K562 (cell line): ENCODE results near the gene FGF14. TPM values are rescaled to one million over a fixed set of nuclear protein-coding genes. Genes with fewer than 3 reads are reported as not detected.

Experiments
- ATAC-seq: fragments of 200-7000 bp; cut with Tn5 transposase; 3 replicates; pipeline ENCODE4 v1.9.1; 2020; ENCODE audit warnings: moderate library complexity
- BruUV-seq: library from RNA; stranded (reverse); fragments of 400-500 nt; replicated peaks from 2 replicates; lab custom pipeline; 2021; lab: Mats Ljungman, UMichigan
- CTCF ChIA-PET: fragments of 300-600 bp; formaldehyde crosslinking; extraction: SDS; loops from one replicate; lab custom pipeline; 2021; ENCODE audit warnings: low intra/inter-chr PET ratio; lab: Yijun Ruan, JAX
- POLR2A ChIA-PET: fragments of 300-600, 350-650 bp; sonication (Branson Sonifier 250); formaldehyde crosslinking; extraction: SDS; loops from one replicate; lab custom pipeline; 2021; ENCODE audit warnings: antibody characterized with exemption, inconsistent platforms; lab: Yijun Ruan, JAX
- DNase-seq, 4 experiments: peaks; one replicate each; pipeline versions ENCODE4 v3.0.0 to v3.0.0-alpha.2; 2011 to 2018; ENCODE audit warnings: low spot score in 3 of 4, mixed read lengths in 3 of 4; ENCODE audit errors: extremely low read depth in 1 of 4
- FAIRE-seq: peaks from 2 replicates; lab custom pipeline; 2011; peaks lifted over from hg19 to GRCh38; lab: Jason Lieb, UNC
- H2AFZ ChIP-seq: 2 replicates; pipeline ENCODE4 v1.6.0; 2011; ENCODE audit warnings: low read depth, low read length, control low read depth, inconsistent platforms
- H3K27ac ChIP-seq: fragments of 200-600 bp; 3 replicates; pipeline ENCODE4 v1.8.0; 2011; ENCODE audit warnings: low read depth, mild to moderate bottlenecking, control low read depth, inconsistent platforms, low read length, moderate library complexity, mixed read lengths; ENCODE audit errors: extremely low read depth
- H3K27me3 ChIP-seq, 2 experiments: fragments of 300-600 bp in 1 of 2; 2 replicates in 1 of 2; 3 replicates in 1 of 2; pipeline versions ENCODE4 v1.6.0 to v1.8.0; 2011; ENCODE audit warnings: inconsistent platforms in 2 of 2, low read length in 2 of 2, mild to moderate bottlenecking in 1 of 2, mixed read lengths in 1 of 2, moderate library complexity in 1 of 2; ENCODE audit not compliant: control insufficient read depth in 2 of 2, insufficient read depth in 2 of 2
- H3K36me3 ChIP-seq: fragments of 300-600 bp; 3 replicates; pipeline ENCODE4 v1.8.0; 2011; ENCODE audit warnings: mild to moderate bottlenecking, low read length, inconsistent platforms; ENCODE audit not compliant: control insufficient read depth, insufficient read depth
- H3K4me1 ChIP-seq, 2 experiments: fragments of 200-600 bp in 1 of 2; replicated peaks in 1 of 2; 2 replicates in 1 of 2; 3 replicates in 1 of 2; pipeline versions ENCODE4 v1.5.1 to v1.8.0; 2011; ENCODE audit warnings: inconsistent platforms in 2 of 2, low read length in 2 of 2, mild to moderate bottlenecking in 1 of 2, mixed read lengths in 1 of 2, moderate library complexity in 1 of 2; ENCODE audit not compliant: control insufficient read depth in 2 of 2, insufficient read depth in 2 of 2
- H3K4me2 ChIP-seq: 2 replicates; pipeline ENCODE4 v1.6.1; 2011; ENCODE audit warnings: low read length, control low read depth, inconsistent platforms, mixed read lengths; ENCODE audit not compliant: insufficient read depth
- H3K4me3 ChIP-seq: fragments of 200-600 bp; sonication (generic), shearing (Covaris generic); 2 replicates; pipeline ENCODE4 v1.5.1; 2016; ENCODE audit warnings: control low read depth, inconsistent platforms
- H3K79me2 ChIP-seq: fragments of 200-600 bp; 3 replicates; pipeline ENCODE4 v1.8.0; 2011; ENCODE audit warnings: low read length, inconsistent platforms; ENCODE audit not compliant: control insufficient read depth, insufficient read depth
- H3K9ac ChIP-seq, 2 experiments: 2 replicates each; pipeline versions ENCODE4 v1.6.0 to v1.6.1; 2011; ENCODE audit warnings: low read depth in 2 of 2, low read length in 2 of 2, control low read depth in 1 of 2, inconsistent platforms in 1 of 2, mild to moderate bottlenecking in 1 of 2, mixed read lengths in 1 of 2; ENCODE audit not compliant: insufficient read depth in 1 of 2
- H3K9me1 ChIP-seq: one replicate; pipeline ENCODE4 v1.6.0; 2011; ENCODE audit warnings: inconsistent platforms, mild to moderate bottlenecking, low read length, moderate library complexity; ENCODE audit not compliant: control insufficient read depth, insufficient read depth
- H3K9me3 ChIP-seq: replicated peaks from 2 replicates; pipeline ENCODE4 v1.5.1; 2011; ENCODE audit warnings: low read depth, low read length, inconsistent platforms; ENCODE audit not compliant: control insufficient read depth, insufficient read depth
- H4K20me1 ChIP-seq: replicated peaks from 2 replicates; pipeline ENCODE4 v1.6.1; 2011; ENCODE audit warnings: low read length, inconsistent platforms, mixed read lengths; ENCODE audit not compliant: control insufficient read depth, insufficient read depth
- AFF1 ChIP-seq, 2 experiments: fragments of 450-650 bp; IDR thresholded peaks; 2 replicates each; pipeline ENCODE4 v1.6.1; 2018; ENCODE audit warnings: mild to moderate bottlenecking in 2 of 2, low read depth in 1 of 2; ENCODE audit not compliant: partially characterized antibody in 2 of 2
- CCNT2 ChIP-seq: IDR thresholded peaks from 2 replicates; pipeline ENCODE4 v1.6.1; 2011; ENCODE audit warnings: borderline replicate concordance, low read depth, mild to moderate bottlenecking, moderate library complexity, mixed read lengths, low read length; ENCODE audit not compliant: insufficient read length; ENCODE audit errors: extremely low read depth
- ELK3 ChIP-seq: fragments of 450-650 bp; formaldehyde crosslinking; IDR thresholded peaks from 2 replicates; pipeline ENCODE4 v1.4.0; 2020; ENCODE audit warnings: mild to moderate bottlenecking
- IRF9 ChIP-seq: fragments of 450-650 bp; IDR thresholded peaks from 2 replicates; pipeline ENCODE4 v1.6.1; 2016; ENCODE audit warnings: missing biosample characterization, missing genetic modification characterization
- NR1H2 ChIP-seq: sonication (generic); formaldehyde crosslinking; IDR thresholded peaks from 2 replicates; pipeline ENCODE4 v1.4.0; 2020; ENCODE audit warnings: mild to moderate bottlenecking, missing genetic modification reagents
- SMAD4 ChIP-seq: fragments of 250-450 bp; sonication (Bioruptor Pico); conservative IDR thresholded peaks from 2 replicates; pipeline ENCODE4 v1.8.0; 2021; ENCODE audit warnings: inconsistent platforms, mild to moderate bottlenecking, moderate library complexity
- ZBTB7A ChIP-seq: IDR thresholded peaks from 2 replicates; pipeline ENCODE4 v1.6.1; 2011; ENCODE audit warnings: low read depth, mild to moderate bottlenecking, low read length, moderate library complexity, borderline replicate concordance; ENCODE audit not compliant: control insufficient read depth
- ZNF140 ChIP-seq: fragments of 250-450 bp; sonication (Bioruptor Pico); IDR thresholded peaks from 2 replicates; pipeline ENCODE4 v1.8.0; 2021; ENCODE audit warnings: moderate library complexity, mild to moderate bottlenecking, inconsistent platforms
- ZSCAN29 ChIP-seq: fragments of 450-650 bp; IDR thresholded peaks from 2 replicates; pipeline ENCODE4 v1.6.1; 2017
- WGBS: fragments of 100-300 bp; shearing (Covaris generic); methylation state at CpG from one replicate; pipeline ENCODE4 v1.1.6; 2016; ENCODE audit warnings: low coverage, mixed read lengths; ENCODE audit not compliant: insufficient coverage; ENCODE audit errors: missing lambda C conversion rate; 5-methylcytosine and 5-hydroxymethylcytosine counted together
- in situ Hi-C: fragments of 300-500 bp; cut with MboI; formaldehyde crosslinking; loops from 4 replicates; pipeline ENCODE4 v1.15.0; 2018; ENCODE audit warnings: inconsistent platforms, mixed read lengths
- intact Hi-C: fragments of 100-400 bp; cut with micrococcal nuclease; formaldehyde crosslinking; loops from 2 replicates; pipeline ENCODE4 v1.14.2; 2022
- polyA plus RNA-seq, 8 experiments: library from polyadenylated mRNA; depleted of rRNA in 4 of 8; stranded (reverse) in 5 of 8; unstranded in 3 of 8; fragments of >200 nt; fragmentation: Nextera tagmentation in 2 of 8; fragmentation: Illumina TruSeq in 1 of 8; extraction: Ambion mirVana in 2 of 8; extraction: Trizol in 1 of 8; gene quantifications; 2 replicates each; pipeline versions ENCODE4 v1.2.1 to v1.2.3, GENCODE V29; 2011 to 2014; ENCODE audit warnings: inconsistent platforms in 1 of 8, missing spikeins in 1 of 8
- total RNA-seq, 7 experiments: library from RNA; depleted of rRNA in 6 of 7; stranded (reverse); fragments of >200 nt in 6 of 7; fragmentation: Illumina TruSeq in 2 of 7; extraction: Trizol in 2 of 7; gene quantifications; 2 replicates each; pipeline versions ENCODE4 v1.2.1 to v1.2.3, GENCODE V29; 2011 to 2021; ENCODE audit warnings: low replicate concordance in 1 of 7
- TF ChIP-seq, protein P1 (sequence below): sonication (generic); formaldehyde crosslinking; IDR thresholded peaks from 2 replicates; pipeline ENCODE4 v1.8.0; 2022; ENCODE audit warnings: missing genetic modification reagents, mild to moderate bottlenecking, moderate library complexity, borderline replicate concordance
- TF ChIP-seq, protein P2 (sequence below): sonication (generic); formaldehyde crosslinking; IDR thresholded peaks from 2 replicates; pipeline ENCODE4 v1.8.0; 2022; ENCODE audit warnings: mild to moderate bottlenecking, missing genetic modification reagents
- TF ChIP-seq, protein P3 (sequence below): sonication (generic); formaldehyde crosslinking; IDR thresholded peaks from 2 replicates; pipeline ENCODE4 v1.9.0; 2022; ENCODE audit warnings: mild to moderate bottlenecking, missing genetic modification reagents

The FGF14 gene
- total and polyA plus RNA-seq, 9 of the 15 experiments (the other 6 are each of a cell fraction or from before 2014, with no cell fraction given), result not detected

DNA sequence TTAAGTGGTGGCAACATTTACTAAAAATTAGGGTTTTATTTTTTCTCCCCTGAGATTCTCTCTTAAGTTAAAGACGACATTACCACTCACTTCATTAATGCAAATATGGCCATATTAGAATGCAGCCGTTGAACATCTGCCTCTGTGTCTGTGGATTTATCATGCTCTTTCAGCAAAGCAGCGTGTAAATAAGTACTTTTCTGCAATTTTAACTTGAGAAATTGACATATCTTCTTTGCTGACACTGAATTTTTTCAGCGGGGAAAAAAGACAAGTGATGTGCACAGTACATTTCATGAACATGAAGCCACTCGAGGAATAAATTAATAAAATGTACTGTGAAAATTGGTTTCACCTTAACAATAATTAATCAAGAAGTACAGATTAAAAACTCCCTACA is 543.0 kb downstream of the FGF14 start:
- Histone ChIP-seq H3K9ac (no peak overlapping the region), H2AFZ (no peak overlapping the region), H3K27ac (no peak overlapping the region), H3K4me1 (no peaks in the 10 kb centered on the region), H3K79me2 (no peaks in the 10 kb centered on the region), H3K9me1 (no peaks in the 10 kb centered on the region), H3K4me3 (no peak overlapping the region), H3K27me3 (no peaks in the 10 kb centered on the region), H3K9me3 (no peaks in the 10 kb centered on the region), H3K4me2 (no peak overlapping the region), H3K36me3 (no peaks in the 10 kb centered on the region), H4K20me1 (no peaks in the 10 kb centered on the region)
- DNase-seq, result no peak
- no TSS peak for BruUV-seq
- intact Hi-C loops (no loop called here), in situ Hi-C loops (no loop called here)
- POLR2A ChIA-PET, result no interaction called here
- CTCF ChIA-PET, result no interaction called here
- no peak for TF ChIP-seq ZNF140
- TF ChIP-seq ELK3 (CRISPR knock-in tag), result no peak
- no peak for TF ChIP-seq CCNT2
- TF ChIP-seq ZSCAN29, result no peak
- no peak for TF ChIP-seq SMAD4 (CRISPR knock-in tag)
- no peak for TF ChIP-seq ZBTB7A
- TF ChIP-seq NR1H2 (CRISPR knock-in tag), result no peak
- TF ChIP-seq, protein P1, sequence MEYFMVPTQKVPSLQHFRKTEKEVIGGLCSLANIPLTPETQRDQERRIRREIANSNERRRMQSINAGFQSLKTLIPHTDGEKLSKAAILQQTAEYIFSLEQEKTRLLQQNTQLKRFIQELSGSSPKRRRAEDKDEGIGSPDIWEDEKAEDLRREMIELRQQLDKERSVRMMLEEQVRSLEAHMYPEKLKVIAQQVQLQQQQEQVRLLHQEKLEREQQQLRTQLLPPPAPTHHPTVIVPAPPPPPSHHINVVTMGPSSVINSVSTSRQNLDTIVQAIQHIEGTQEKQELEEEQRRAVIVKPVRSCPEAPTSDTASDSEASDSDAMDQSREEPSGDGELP, result no peak
- TF ChIP-seq, protein P2, sequence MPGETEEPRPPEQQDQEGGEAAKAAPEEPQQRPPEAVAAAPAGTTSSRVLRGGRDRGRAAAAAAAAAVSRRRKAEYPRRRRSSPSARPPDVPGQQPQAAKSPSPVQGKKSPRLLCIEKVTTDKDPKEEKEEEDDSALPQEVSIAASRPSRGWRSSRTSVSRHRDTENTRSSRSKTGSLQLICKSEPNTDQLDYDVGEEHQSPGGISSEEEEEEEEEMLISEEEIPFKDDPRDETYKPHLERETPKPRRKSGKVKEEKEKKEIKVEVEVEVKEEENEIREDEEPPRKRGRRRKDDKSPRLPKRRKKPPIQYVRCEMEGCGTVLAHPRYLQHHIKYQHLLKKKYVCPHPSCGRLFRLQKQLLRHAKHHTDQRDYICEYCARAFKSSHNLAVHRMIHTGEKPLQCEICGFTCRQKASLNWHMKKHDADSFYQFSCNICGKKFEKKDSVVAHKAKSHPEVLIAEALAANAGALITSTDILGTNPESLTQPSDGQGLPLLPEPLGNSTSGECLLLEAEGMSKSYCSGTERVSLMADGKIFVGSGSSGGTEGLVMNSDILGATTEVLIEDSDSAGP (CRISPR knock-in tag), result no peak
- TF ChIP-seq AFF1 (IDR thresholded peaks at IDR 0.05; ENCODE audit: low read depth in 1 of 2, partially characterized antibody in 2 of 2), result no peak
- TF ChIP-seq, protein P3, sequence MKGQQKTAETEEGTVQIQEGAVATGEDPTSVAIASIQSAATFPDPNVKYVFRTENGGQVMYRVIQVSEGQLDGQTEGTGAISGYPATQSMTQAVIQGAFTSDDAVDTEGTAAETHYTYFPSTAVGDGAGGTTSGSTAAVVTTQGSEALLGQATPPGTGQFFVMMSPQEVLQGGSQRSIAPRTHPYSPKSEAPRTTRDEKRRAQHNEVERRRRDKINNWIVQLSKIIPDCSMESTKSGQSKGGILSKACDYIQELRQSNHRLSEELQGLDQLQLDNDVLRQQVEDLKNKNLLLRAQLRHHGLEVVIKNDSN (CRISPR knock-in tag), result no peak
- no peak for TF ChIP-seq IRF9
- no peak for ATAC-seq
- 2% methylated on average over 5 of the region's 5 CpGs for WGBS
- FAIRE-seq, result no peak
